Subcutaneous preadipocyte (primary cell): ENCODE measurements around the gene PACS2. TPM values are rescaled to one million over a fixed set of nuclear protein-coding genes. Genes with fewer than 3 reads are reported as not detected.

Source experiments
- total RNA-seq: library from RNA; depleted of rRNA; stranded (reverse); fragments of >200 nt; gene quantifications from 2 replicates; pipeline ENCODE4 v1.2.3, GENCODE V29; 2012

Gene PACS2
- total RNA-seq: 49.9 and 51.1 TPM in 2 replicates

DNA sequence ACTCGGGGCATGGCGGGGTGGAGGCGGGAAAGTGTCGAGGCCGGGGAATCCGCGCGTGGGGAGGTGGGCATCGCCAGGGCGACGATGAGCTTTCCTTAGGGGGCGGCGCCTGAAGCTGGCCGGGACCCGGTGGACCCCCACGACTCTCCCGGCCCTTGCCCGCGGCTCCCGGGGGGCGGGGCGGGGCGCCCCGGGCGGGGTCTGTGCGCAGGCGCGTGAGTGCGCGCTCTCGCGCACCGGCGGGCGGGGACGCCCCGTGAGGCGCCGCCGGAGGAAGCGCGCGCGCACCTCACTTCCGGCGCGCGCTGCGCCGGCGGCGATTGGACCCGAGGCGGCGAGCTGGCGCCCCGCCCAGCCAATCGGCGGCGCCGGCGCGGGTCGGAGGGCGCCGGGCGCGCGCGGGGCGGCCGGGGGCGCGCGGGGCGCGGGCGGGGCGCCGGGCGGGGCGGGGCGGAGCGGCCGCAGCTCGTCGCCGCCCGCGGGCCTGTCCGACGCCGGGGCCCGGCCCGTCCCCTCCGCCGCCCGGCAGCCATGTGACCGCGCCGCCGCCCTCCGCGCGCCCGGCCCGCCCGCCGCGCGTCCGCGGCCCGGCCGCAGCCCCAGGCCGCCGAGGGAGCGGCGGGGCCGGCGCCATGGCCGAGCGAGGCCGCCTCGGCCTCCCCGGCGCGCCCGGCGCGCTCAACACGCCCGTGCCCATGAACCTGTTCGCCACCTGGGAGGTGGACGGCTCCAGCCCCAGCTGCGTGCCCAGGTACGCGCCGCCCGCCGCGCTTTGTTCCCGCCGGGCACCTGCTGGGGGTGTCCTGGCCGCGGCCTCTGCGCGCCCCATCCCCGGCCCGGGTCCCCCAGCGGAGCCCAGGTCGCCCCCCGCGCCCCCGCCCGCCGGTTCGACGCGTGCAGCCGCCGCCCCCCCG lies at the start of gene PACS2:
TSS of gene PACS2 (plus strand) at position 462 of the 914 bp plus-strand sequence. CDS start at position 633, 171 bp downstream.

DNA sequence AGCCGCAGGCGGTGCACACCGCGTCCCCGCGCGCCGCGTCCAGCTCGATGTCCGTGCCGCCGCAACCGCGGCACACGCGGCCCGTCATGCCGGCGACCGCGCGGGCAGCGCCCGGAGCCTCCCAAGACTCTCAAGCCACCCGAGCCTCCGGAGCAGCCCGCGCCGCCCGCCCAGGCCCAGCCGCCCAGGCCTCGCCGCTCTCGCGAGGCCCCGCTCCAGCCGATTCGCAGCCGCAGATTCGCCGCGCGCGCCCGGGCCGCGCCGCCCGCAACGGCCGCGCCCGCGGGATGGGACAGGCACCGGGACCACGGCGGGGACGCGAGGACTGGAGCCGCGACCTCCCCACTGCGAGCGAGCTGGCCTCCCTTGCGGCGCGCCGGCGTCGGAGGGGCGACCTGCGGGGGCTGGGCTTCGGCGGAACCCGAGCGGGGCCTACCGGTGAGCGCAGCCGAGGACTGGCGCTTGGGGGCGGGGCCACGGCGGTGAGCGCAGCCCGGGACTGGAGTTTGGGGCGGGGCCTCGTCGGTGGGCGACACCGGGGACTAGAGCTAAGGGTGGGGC lies 13.9 kb upstream of the PACS2 start, which contains the start of gene BRF1:
TSS of gene BRF1 (minus strand) at position 460 of the 561 bp plus-strand sequence. CDS start at position 88, 372 bp downstream.

GRCh38 chr14:105398044-105398725 lies 83.6 kb downstream of the PACS2 start, which contains the start of gene TEX22:
TSS of gene TEX22 (plus strand) at chr14:105398538. CDS start at chr14:105399341, 803 bp downstream.

GRCh38 chr14:105419195-105420091 lies 104.9 kb downstream of the PACS2 start, which contains the start of gene MTA1:
TSS of gene MTA1 (plus strand) at chr14:105419827. CDS start at chr14:105420036, 209 bp downstream.

Other genes with a start within 250 kb of the PACS2 start
- under 0.01 TPM in 1 of 2 replicates, not detected in the other for gene GPR132, start 249.3 kb upstream of the PACS2 start, total RNA-seq
- gene JAG2, start 146.0 kb upstream of the PACS2 start, total RNA-seq: 0.37 and 0.59 TPM in 2 replicates
- gene NUDT14, start 133.4 kb upstream of the PACS2 start, total RNA-seq: 6.1 and 9.6 TPM in 2 replicates
- 36.8 and 39.3 TPM in 2 replicates for gene BTBD6, start 66.2 kb upstream of the PACS2 start, total RNA-seq
- gene BRF1, start 13.7 kb upstream of the PACS2 start, total RNA-seq: 29.8 and 40.1 TPM in 2 replicates
- 0.20 and 0.73 TPM in 2 replicates for gene TEX22, start 83.8 kb downstream of the PACS2 start, total RNA-seq
- gene MTA1, start 105.1 kb downstream of the PACS2 start, total RNA-seq: 58.8 and 77.2 TPM in 2 replicates
- gene CRIP2, start 160.1 kb downstream of the PACS2 start, total RNA-seq: 22.8 and 24.6 TPM in 2 replicates
- 2.9 and 4.4 TPM in 2 replicates for gene CRIP1, start 172.1 kb downstream of the PACS2 start, total RNA-seq
- gene TEDC1, start 176.5 kb downstream of the PACS2 start, total RNA-seq: 8.5 and 15.6 TPM in 2 replicates
- gene TMEM121, start 211.8 kb downstream of the PACS2 start, total RNA-seq: 2.9 and 3.3 TPM in 2 replicates